Astrocyte of the cerebellum (primary cell): ENCODE data around the gene CD22.

ENCODE experiments used
- DNase-seq: peaks from one replicate; pipeline ENCODE4 v3.0.0-alpha.2; 2011; ENCODE audit warnings: low read depth
- H3K4me3 ChIP-seq: 2 replicates; pipeline ENCODE4 v1.5.1; 2011; ENCODE audit warnings: mild to moderate bottlenecking, low read depth, low read length, moderate library complexity
- in situ Hi-C: cut with HindIII; loops from 2 replicates; pipeline ENCODE4 v1.10.0; 2017; ENCODE audit warnings: low sequenced_read_pairs
- TF ChIP-seq, protein P1 (sequence below): IDR thresholded peaks from 2 replicates; pipeline ENCODE4 v1.5.1; 2012; ENCODE audit warnings: low read length, low read depth, moderate library complexity, mild to moderate bottlenecking; ENCODE audit errors: missing control alignments

Gene CD22

DNA sequence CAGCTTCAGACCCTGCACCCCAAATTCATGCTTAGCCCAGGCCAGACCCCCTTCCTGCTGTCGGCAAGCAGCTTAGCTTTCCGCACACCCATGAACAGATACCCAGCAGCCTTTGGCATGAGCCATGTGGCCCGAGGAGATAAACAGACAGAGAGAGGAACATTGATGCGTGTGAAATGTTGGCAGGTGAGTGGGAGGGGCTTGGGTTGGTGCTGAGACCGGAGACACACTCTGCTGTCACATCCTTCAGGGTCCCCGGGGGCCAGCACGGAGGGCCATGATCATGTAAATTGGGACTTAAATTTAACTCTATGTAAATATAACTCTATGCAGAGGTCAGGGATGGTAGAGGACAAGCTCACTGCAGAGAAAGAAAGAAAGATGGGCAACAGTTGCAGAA, 1.5 kb downstream of the CD22 start:
- in situ Hi-C loops, result no loop called here
- TF ChIP-seq, protein P1, sequence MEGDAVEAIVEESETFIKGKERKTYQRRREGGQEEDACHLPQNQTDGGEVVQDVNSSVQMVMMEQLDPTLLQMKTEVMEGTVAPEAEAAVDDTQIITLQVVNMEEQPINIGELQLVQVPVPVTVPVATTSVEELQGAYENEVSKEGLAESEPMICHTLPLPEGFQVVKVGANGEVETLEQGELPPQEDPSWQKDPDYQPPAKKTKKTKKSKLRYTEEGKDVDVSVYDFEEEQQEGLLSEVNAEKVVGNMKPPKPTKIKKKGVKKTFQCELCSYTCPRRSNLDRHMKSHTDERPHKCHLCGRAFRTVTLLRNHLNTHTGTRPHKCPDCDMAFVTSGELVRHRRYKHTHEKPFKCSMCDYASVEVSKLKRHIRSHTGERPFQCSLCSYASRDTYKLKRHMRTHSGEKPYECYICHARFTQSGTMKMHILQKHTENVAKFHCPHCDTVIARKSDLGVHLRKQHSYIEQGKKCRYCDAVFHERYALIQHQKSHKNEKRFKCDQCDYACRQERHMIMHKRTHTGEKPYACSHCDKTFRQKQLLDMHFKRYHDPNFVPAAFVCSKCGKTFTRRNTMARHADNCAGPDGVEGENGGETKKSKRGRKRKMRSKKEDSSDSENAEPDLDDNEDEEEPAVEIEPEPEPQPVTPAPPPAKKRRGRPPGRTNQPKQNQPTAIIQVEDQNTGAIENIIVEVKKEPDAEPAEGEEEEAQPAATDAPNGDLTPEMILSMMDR, result no peak
- no peak for DNase-seq
- no peak overlapping the region for H3K4me3 ChIP-seq

DNA sequence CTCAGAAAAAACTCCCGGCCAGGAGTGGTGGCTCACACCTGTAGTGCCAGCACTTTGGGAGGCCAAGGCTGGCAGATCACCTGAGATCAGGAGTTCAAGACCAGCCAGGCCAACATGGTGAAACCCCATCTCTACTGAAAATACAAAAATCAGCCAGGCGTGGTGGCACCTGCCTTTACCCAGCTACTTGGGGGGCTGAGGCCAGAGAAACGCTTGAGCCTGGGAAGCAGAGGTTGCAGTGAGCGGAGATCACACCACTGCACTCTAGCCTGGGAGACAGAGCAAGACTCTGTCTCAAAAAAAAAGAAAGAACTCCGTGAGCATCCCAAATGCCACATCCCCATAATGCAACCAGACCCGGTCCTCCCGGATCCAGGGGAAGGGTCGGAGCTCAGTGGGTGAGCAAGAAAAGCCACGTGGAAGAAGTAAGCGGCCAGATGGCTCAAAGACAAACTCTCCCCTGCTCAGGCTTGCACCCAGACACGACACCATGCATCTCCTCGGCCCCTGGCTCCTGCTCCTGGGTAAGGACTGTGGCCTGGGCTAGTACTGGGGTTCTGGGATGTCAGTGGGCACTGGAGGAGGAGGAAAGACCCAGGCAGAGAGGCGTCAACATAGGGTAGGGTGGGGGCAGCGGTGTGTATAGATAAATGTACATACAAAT, 2.7 kb downstream of the CD22 start:
- H3K4me3 ChIP-seq, result no peak overlapping the region
- DNase-seq, result no peak
- TF ChIP-seq, protein P1, result no peak
- in situ Hi-C loops, result no loop called here

DNA sequence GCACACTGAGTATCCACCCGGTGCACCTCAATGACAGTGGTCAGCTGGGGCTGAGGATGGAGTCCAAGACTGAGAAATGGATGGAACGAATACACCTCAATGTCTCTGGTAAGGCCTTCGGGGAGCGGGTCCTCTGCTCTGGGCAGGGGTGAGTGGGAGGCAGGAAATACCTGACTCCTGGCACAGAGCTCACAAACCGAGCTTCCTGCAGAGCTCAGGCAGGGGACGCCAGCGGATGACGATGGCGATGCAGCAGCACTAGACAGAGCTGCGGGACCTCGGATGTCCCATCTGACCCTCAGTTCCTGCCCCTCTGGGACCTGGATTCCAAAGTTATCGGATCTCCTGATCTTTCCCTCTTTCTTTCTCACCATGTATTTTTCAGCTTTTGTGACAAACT, 3.8 kb downstream of the CD22 start:
- in situ Hi-C loops, result no loop called here
- TF ChIP-seq, protein P1, result no peak
- H3K4me3 ChIP-seq, result no peak overlapping the region
- no peak for DNase-seq

DNA sequence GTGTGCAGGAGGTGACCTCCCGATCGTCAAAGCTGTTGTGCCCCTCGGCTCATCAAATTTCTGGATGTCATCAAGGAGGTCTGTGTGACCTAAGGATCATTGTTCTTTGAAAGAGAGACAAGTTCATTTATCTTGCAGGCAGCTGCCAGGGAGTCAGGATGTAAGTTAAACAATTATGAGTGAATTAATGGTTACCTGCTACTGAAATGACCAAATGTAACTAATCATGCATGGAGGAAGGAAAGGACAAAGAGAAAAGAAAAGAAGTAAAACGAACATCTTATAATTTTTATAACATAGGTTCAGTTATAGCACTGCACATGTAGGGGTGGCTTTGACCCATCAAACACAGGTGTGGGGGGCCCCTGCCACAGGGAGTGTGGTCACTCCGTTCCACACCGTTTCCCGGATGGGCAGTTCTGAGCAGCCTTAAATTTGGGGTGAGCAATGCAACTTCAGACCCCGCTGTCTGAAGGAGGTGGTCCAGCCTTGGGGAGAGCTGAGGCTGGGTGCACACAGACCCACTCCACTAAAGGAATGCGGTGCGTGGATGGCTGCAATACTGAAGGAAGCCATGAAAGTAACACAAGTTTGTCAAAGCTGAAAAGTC, 5.3 kb downstream of the CD22 start:
- TF ChIP-seq, protein P1, result no peak
- no peak overlapping the region for H3K4me3 ChIP-seq
- in situ Hi-C loops, result no loop called here
- no peak for DNase-seq

DNA sequence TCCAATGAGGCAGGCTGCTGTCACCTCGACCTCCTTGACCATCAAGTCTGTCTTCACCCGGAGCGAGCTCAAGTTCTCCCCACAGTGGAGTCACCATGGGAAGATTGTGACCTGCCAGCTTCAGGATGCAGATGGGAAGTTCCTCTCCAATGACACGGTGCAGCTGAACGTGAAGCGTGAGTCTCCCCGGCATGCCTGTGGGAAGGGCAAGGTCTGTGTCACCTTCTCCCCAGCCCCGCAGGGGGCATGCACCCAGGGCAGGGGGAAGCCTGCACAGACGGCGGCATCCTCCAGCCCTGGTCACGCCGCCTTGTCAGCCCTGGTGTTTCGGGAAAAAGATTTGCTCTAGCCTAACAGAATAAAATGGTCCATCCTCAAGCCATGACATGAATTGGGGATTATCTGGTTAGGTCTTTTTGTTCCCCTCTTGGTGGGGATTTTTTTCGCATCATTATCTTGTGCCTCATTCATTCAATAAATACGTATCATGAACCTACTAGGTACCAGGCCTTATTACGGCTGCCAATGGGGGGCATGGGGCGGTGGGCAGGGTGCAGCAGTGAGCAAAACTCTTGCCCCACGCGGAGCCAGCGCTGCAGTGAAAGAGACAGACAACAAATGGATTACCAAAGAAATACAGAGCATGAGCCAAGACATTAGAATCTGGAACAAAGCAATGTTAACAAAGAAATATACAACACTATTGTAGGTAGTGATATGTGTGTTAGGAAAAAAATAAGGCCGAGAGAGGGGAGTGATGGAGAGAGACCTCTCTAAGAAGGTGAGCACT, 7.4 kb downstream of the CD22 start:
- no peak overlapping the region for H3K4me3 ChIP-seq
- TF ChIP-seq, protein P1, result no peak
- in situ Hi-C loops, result no loop called here
- DNase-seq, result no peak

DNA sequence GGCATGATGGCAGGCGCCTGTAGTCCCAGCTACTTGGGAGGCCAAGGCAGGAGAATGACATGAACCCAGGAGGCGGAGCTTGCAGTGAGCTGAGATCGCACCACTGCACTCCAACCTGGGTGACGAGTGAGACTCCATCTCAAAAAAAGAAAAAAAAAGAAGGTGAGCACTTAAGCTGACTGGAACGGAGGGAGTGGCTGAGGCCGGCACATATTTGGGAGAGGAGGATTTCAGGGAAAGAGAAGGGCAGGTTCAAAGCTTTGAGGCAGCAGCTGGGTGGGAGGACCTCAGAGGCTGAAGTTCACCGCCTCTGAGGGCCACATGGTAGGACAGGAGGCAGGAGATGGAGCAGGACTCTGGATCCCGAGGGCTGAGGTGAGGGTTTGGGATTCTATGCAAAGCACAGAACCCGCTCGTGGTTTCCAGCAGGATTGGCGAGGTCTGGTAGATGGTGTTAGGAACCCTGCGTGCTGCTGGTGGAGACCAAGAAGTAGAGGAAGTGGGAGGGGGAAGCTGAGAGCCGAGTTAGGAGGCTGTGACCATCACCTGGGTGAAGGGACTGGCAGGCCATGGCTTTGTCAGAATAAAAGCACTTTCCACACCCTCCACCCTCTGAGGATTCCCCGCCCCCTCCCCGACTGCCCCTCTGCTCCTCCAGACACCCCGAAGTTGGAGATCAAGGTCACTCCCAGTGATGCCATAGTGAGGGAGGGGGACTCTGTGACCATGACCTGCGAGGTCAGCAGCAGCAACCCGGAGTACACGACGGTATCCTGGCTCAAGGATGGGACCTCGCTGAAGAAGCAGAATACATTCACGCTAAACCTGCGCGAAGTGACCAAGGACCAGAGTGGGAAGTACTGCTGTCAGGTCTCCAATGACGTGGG, 8.4 kb downstream of the CD22 start:
- no peak overlapping the region for H3K4me3 ChIP-seq
- TF ChIP-seq, protein P1, result no peak
- no peak for DNase-seq
- in situ Hi-C loops, result no loop called here
